GM10248 (cell line): Measurements from ENCODE around the gene LLCFC1.

Source experiments
- CTCF ChIA-PET: fragments of 300-600 bp; sonication (Branson Sonifier 250); formaldehyde crosslinking; extraction: SDS; loops from one replicate; lab custom pipeline; 2021; ENCODE audit warnings: antibody characterized with exemption; lab: Yijun Ruan, JAX
- POLR2A ChIA-PET: fragments of 350-650 bp; sonication (Branson Sonifier 250); formaldehyde crosslinking; extraction: SDS; loops from one replicate; lab custom pipeline; 2020; ENCODE audit warnings: antibody characterized with exemption; lab: Yijun Ruan, JAX
- DNase-seq: peaks from one replicate; pipeline ENCODE4 v3.0.0; 2012; ENCODE audit errors: extremely low spot score
- CTCF ChIP-seq: IDR thresholded peaks from 2 replicates; pipeline ENCODE4 v1.5.1; 2012; ENCODE audit warnings: mild to moderate bottlenecking, low read depth; ENCODE audit errors: extremely low read depth, missing control alignments, control extremely low read depth

LLCFC1 gene

GRCh38 chr7:142915315-142915714 lies 24.0 kb upstream of the LLCFC1 start:
- TF ChIP-seq CTCF = no peak
- POLR2A ChIA-PET = no interaction called here
- no peak for DNase-seq
- CTCF ChIA-PET = interaction anchor here (1.4 to 1.8 kb wide), 2 partner anchors 11 to 88 kb away, joined by 3 to 6 read pairs; no protein-coding TSS in a partner anchor

- DNase-seq = no peak
- ChIA-PET CTCF (interaction anchor here (0.7 to 1.8 kb wide), 6 partner anchors 12 to 87 kb away, joined by 3 to 6 read pairs (median 3); no protein-coding TSS in a partner anchor), POLR2A (no interaction called here)
- no peak for TF ChIP-seq CTCF
These were observed 22.8 kb upstream of the LLCFC1 start for GRCh38 chr7:142916508-142916907.

GRCh38 chr7:142917447-142917846 lies 21.8 kb upstream of the LLCFC1 start:
- ChIA-PET CTCF (no interaction called here), POLR2A (no interaction called here)
- no peak for TF ChIP-seq CTCF
- DNase-seq = no peak

GRCh38 chr7:142918901-142919300 lies 20.4 kb upstream of the LLCFC1 start:
- ChIA-PET CTCF (interaction anchor here (1.1 to 1.5 kb wide), 3 partner anchors 9 to 38 kb away, joined by 3 to 4 read pairs (median 3); no protein-coding TSS in a partner anchor), POLR2A (no interaction called here)
- no peak for DNase-seq
- no peak for TF ChIP-seq CTCF

- no peak for DNase-seq
- ChIA-PET CTCF (interaction anchor here (1.2 to 1.5 kb wide), 2 partner anchors 24 to 38 kb away, joined by 3 to 4 read pairs; no protein-coding TSS in a partner anchor), POLR2A (no interaction called here)
- no peak for TF ChIP-seq CTCF
These were observed 19.6 kb upstream of the LLCFC1 start for GRCh38 chr7:142919656-142920055.

- no peak for DNase-seq
- ChIA-PET POLR2A (no interaction called here), CTCF (interaction anchor here (1.6 kb wide), 1 partner anchor 50 kb away, joined by 4 read pairs; no protein-coding TSS in a partner anchor)
- TF ChIP-seq CTCF = no peak
These were observed 15.9 kb upstream of the LLCFC1 start for GRCh38 chr7:142923391-142923790.

- TF ChIP-seq CTCF = no peak
- DNase-seq = no peak
- ChIA-PET CTCF (no interaction called here), POLR2A (no interaction called here)
These were observed 13.9 kb upstream of the LLCFC1 start for GRCh38 chr7:142925413-142925812.
